Activated CD4-positive, alpha-beta T cell treated with anti-CD3 and anti-CD28 coated beads for 36 hours (primary cell): Measurements from ENCODE around the gene RIMBP2. TPM values are rescaled to one million over a fixed set of nuclear protein-coding genes. Genes with fewer than 3 reads are reported as not detected.

Experiments
- ATAC-seq: fragments of 200-7000 bp; cut with Tn5 transposase; one replicate; pipeline ENCODE4 v1.10.0; 2021; ENCODE audit warnings: mild to moderate bottlenecking, moderate library complexity
- CTCF ChIA-PET: fragments of 350-600 bp; sonication (Branson Sonifier 250); formaldehyde crosslinking; loops from one replicate; lab custom pipeline; 2021; ENCODE audit warnings: antibody characterized with exemption; lab: Charles Lee
- POLR2A ChIA-PET: fragments of 350-600 bp; sonication (Branson Sonifier 250); formaldehyde crosslinking; loops from one replicate; lab custom pipeline; 2021; ENCODE audit warnings: antibody characterized with exemption, inconsistent platforms; lab: Charles Lee
- DNase-seq: peaks from one replicate; pipeline ENCODE4 v3.0.0-alpha.2; 2020
- H3K27ac Mint-ChIP-seq: one replicate; pipeline ENCODE4 v1.8.0; 2021; ENCODE audit warnings: mixed read lengths
- H3K27me3 Mint-ChIP-seq: one replicate; pipeline ENCODE4 v1.8.0; 2021; ENCODE audit warnings: mixed read lengths
- H3K36me3 Mint-ChIP-seq: one replicate; pipeline ENCODE4 v1.8.0; 2021; ENCODE audit warnings: low read depth, mixed read lengths
- H3K4me1 Mint-ChIP-seq: one replicate; pipeline ENCODE4 v1.8.0; 2021; ENCODE audit warnings: mixed read lengths
- H3K4me3 Mint-ChIP-seq: one replicate; pipeline ENCODE4 v1.8.0; 2021; ENCODE audit warnings: mild to moderate bottlenecking, moderate library complexity, mixed read lengths
- H3K9me3 Mint-ChIP-seq: one replicate; pipeline ENCODE4 v1.8.0; 2021; ENCODE audit warnings: low read depth, mixed read lengths
- intact Hi-C, 2 experiments: fragments of 100-400 bp; cut with DNase I in 1 of 2; cut with micrococcal nuclease in 1 of 2; formaldehyde crosslinking; loops; one replicate each; pipeline versions ENCODE4 v1.14.2 to v1.15.1; 2022 to 2024; cut with DNase I, micrococcal nuclease
- total RNA-seq, 2 experiments: library from RNA; stranded (reverse); gene quantifications; one replicate each; pipeline ENCODE4 v1.2.3, GENCODE V29; 2021

Gene RIMBP2
- total RNA-seq, 2 experiments from 2014 or later: not detected

GRCh38 chr12:130468186-130468585 lies 247.9 kb downstream of the RIMBP2 start:
- POLR2A ChIA-PET: no interaction called here
- CTCF ChIA-PET: no interaction called here
- Mint-ChIP-seq H3K4me1 (no peaks in the 10 kb centered on the region), H3K27me3 (no peaks in the 10 kb centered on the region), H3K36me3 (no peaks in the 10 kb centered on the region), H3K9me3 (peaks cover 11% of the 10 kb centered on the region), H3K4me3 (no peak overlapping the region), H3K27ac (no peak overlapping the region)
- DNase-seq (no peak), ATAC-seq (no peak)
- intact Hi-C loops: no loop called here

GRCh38 chr12:130465626-130466025 lies 250.5 kb downstream of the RIMBP2 start:
- CTCF ChIA-PET: no interaction called here
- Mint-ChIP-seq H3K4me1 (no peaks in the 10 kb centered on the region), H3K9me3 (peaks cover 11% of the 10 kb centered on the region), H3K36me3 (no peaks in the 10 kb centered on the region), H3K27me3 (no peaks in the 10 kb centered on the region), H3K27ac (no peak overlapping the region), H3K4me3 (no peak overlapping the region)
- POLR2A ChIA-PET: no interaction called here
- ATAC-seq (no peak), DNase-seq (no peak)
- intact Hi-C loops: no loop called here

- ChIA-PET POLR2A (no interaction called here), CTCF (no interaction called here)
- Mint-ChIP-seq H3K4me3 (no peak overlapping the region), H3K36me3 (no peaks in the 10 kb centered on the region), H3K4me1 (no peaks in the 10 kb centered on the region), H3K27me3 (no peaks in the 10 kb centered on the region), H3K27ac (no peak overlapping the region), H3K9me3 (peaks cover 11% of the 10 kb centered on the region)
- DNase-seq (no peak), ATAC-seq (no peak)
- intact Hi-C loops: no loop called here
These were observed 251.1 kb downstream of the RIMBP2 start for GRCh38 chr12:130465046-130465445.

GRCh38 chr12:130463818-130464670 lies 252.1 kb downstream of the RIMBP2 start:
- H3K27me3 Mint-ChIP-seq: no peaks in the 10 kb centered on the region
- CTCF ChIA-PET: no interaction called here
- no peaks in the 10 kb centered on the region for H3K36me3 Mint-ChIP-seq
- ATAC-seq: no peak
- peaks cover 11% of the 10 kb centered on the region for H3K9me3 Mint-ChIP-seq
- no peaks in the 10 kb centered on the region for H3K4me1 Mint-ChIP-seq
- no peak overlapping the region for H3K27ac Mint-ChIP-seq
- no peak for DNase-seq
- H3K4me3 Mint-ChIP-seq: no peak overlapping the region
- intact Hi-C loops: no loop called here
- POLR2A ChIA-PET: no interaction called here

GRCh38 chr12:130463275-130463658 lies 252.8 kb downstream of the RIMBP2 start:
- no peak overlapping the region for H3K27ac Mint-ChIP-seq
- ATAC-seq (no peak), DNase-seq (no peak)
- H3K27me3 Mint-ChIP-seq: no peaks in the 10 kb centered on the region
- H3K36me3 Mint-ChIP-seq: no peaks in the 10 kb centered on the region
- H3K9me3 Mint-ChIP-seq: peaks cover 11% of the 10 kb centered on the region
- intact Hi-C loops: no loop called here
- H3K4me1 Mint-ChIP-seq: no peaks in the 10 kb centered on the region
- no peak overlapping the region for H3K4me3 Mint-ChIP-seq
- CTCF ChIA-PET: no interaction called here
- POLR2A ChIA-PET: no interaction called here

GRCh38 chr12:130462558-130463274 lies 253.4 kb downstream of the RIMBP2 start:
- intact Hi-C loops: no loop called here
- H3K27ac Mint-ChIP-seq: no peak overlapping the region
- H3K36me3 Mint-ChIP-seq: no peaks in the 10 kb centered on the region
- ATAC-seq: no peak
- no peaks in the 10 kb centered on the region for H3K27me3 Mint-ChIP-seq
- no peak overlapping the region for H3K4me3 Mint-ChIP-seq
- H3K9me3 Mint-ChIP-seq: peaks cover 8% of the 10 kb centered on the region
- DNase-seq: no peak
- ChIA-PET POLR2A (no interaction called here), CTCF (no interaction called here)
- no peaks in the 10 kb centered on the region for H3K4me1 Mint-ChIP-seq

- H3K36me3 Mint-ChIP-seq: no peaks in the 10 kb centered on the region
- no peaks in the 10 kb centered on the region for H3K4me1 Mint-ChIP-seq
- ChIA-PET CTCF (no interaction called here), POLR2A (no interaction called here)
- intact Hi-C loops: no loop called here
- H3K9me3 Mint-ChIP-seq: peaks cover 1% of the 10 kb centered on the region
- H3K4me3 Mint-ChIP-seq: no peak overlapping the region
- no peak overlapping the region for H3K27ac Mint-ChIP-seq
- DNase-seq (no peak), ATAC-seq (no peak)
- H3K27me3 Mint-ChIP-seq: no peaks in the 10 kb centered on the region
These were observed 254.1 kb downstream of the RIMBP2 start for GRCh38 chr12:130461839-130462557.

GRCh38 chr12:130461447-130461815 lies 254.7 kb downstream of the RIMBP2 start:
- POLR2A ChIA-PET: no interaction called here

GRCh38 chr12:130460611-130461446 lies 255.3 kb downstream of the RIMBP2 start:
- H3K4me1 Mint-ChIP-seq: no peaks in the 10 kb centered on the region

More at GRCh38 chr12:130461447-130461815, 254.7 kb downstream of the RIMBP2 start:
- no peaks in the 10 kb centered on the region for H3K27me3 Mint-ChIP-seq
- intact Hi-C loops: no loop called here
- no peak overlapping the region for H3K27ac Mint-ChIP-seq
- no peaks in the 10 kb centered on the region for H3K9me3 Mint-ChIP-seq
- DNase-seq (no peak), ATAC-seq (no peak)
- no peaks in the 10 kb centered on the region for H3K4me1 Mint-ChIP-seq
- no peaks in the 10 kb centered on the region for H3K36me3 Mint-ChIP-seq
- no peak overlapping the region for H3K4me3 Mint-ChIP-seq
- CTCF ChIA-PET: interaction anchor here (0.7 kb wide), 1 partner anchor 9 kb away, joined by 4 read pairs; no protein-coding TSS in a partner anchor

GRCh38 chr12:130459916-130460315 lies 256.2 kb downstream of the RIMBP2 start:
- no peaks in the 10 kb centered on the region for H3K4me1 Mint-ChIP-seq
- POLR2A ChIA-PET: no interaction called here
- no peaks in the 10 kb centered on the region for H3K36me3 Mint-ChIP-seq
- CTCF ChIA-PET: interaction anchor here (0.6 kb wide), 1 partner anchor 282 kb away, joined by 3 read pairs; no protein-coding TSS in a partner anchor
- no peak overlapping the region for H3K27ac Mint-ChIP-seq
- DNase-seq (no peak), ATAC-seq (no peak)
- H3K27me3 Mint-ChIP-seq: no peaks in the 10 kb centered on the region
- H3K9me3 Mint-ChIP-seq: no peaks in the 10 kb centered on the region
- intact Hi-C loops: loop anchor here in 1 of 2 experiments (1.0 kb wide), 1 partner anchor 288 kb away; no protein-coding TSS in a partner anchor
- no peak overlapping the region for H3K4me3 Mint-ChIP-seq

More at GRCh38 chr12:130460611-130461446, 255.3 kb downstream of the RIMBP2 start:
- no peak overlapping the region for H3K4me3 Mint-ChIP-seq
- DNase-seq: no peak
- H3K36me3 Mint-ChIP-seq: no peaks in the 10 kb centered on the region
- no peaks in the 10 kb centered on the region for H3K9me3 Mint-ChIP-seq
- intact Hi-C loops: loop anchor here in 1 of 2 experiments (1.0 kb wide), 1 partner anchor 287 kb away; no protein-coding TSS in a partner anchor
- H3K27ac Mint-ChIP-seq: no peak overlapping the region
- H3K27me3 Mint-ChIP-seq: no peaks in the 10 kb centered on the region
- no peak for ATAC-seq
- POLR2A ChIA-PET: no interaction called here
- CTCF ChIA-PET: interaction anchor here (0.6 to 0.7 kb wide), 2 partner anchors 8 to 281 kb away, joined by 3 to 4 read pairs; no protein-coding TSS in a partner anchor

GRCh38 chr12:130458341-130458740 lies 257.8 kb downstream of the RIMBP2 start:
- no peak overlapping the region for H3K4me3 Mint-ChIP-seq
- DNase-seq (no peak), ATAC-seq (no peak)
- no peaks in the 10 kb centered on the region for H3K36me3 Mint-ChIP-seq
- ChIA-PET CTCF (no interaction called here), POLR2A (no interaction called here)
- H3K4me1 Mint-ChIP-seq: no peaks in the 10 kb centered on the region
- intact Hi-C loops: no loop called here
- no peak overlapping the region for H3K27ac Mint-ChIP-seq
- no peaks in the 10 kb centered on the region for H3K27me3 Mint-ChIP-seq
- no peaks in the 10 kb centered on the region for H3K9me3 Mint-ChIP-seq
